AG10803 (cell line): Measurements from ENCODE around the gene ACKR2.

Experiments
- DNase-seq: peaks from one replicate; pipeline ENCODE4 v3.0.0; 2010; ENCODE audit warnings: low read depth
- H3K4me3 ChIP-seq: 2 replicates; pipeline ENCODE4 v1.5.1; 2011; ENCODE audit warnings: mild to moderate bottlenecking, low read length, control low read depth
- TF ChIP-seq, protein P1 (sequence below): conservative IDR thresholded peaks from 2 replicates; pipeline ENCODE4 v1.5.1; 2011; ENCODE audit warnings: mild to moderate bottlenecking, low read length, control low read depth, inconsistent platforms

ACKR2 gene, protein sequence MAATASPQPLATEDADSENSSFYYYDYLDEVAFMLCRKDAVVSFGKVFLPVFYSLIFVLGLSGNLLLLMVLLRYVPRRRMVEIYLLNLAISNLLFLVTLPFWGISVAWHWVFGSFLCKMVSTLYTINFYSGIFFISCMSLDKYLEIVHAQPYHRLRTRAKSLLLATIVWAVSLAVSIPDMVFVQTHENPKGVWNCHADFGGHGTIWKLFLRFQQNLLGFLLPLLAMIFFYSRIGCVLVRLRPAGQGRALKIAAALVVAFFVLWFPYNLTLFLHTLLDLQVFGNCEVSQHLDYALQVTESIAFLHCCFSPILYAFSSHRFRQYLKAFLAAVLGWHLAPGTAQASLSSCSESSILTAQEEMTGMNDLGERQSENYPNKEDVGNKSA

DNA sequence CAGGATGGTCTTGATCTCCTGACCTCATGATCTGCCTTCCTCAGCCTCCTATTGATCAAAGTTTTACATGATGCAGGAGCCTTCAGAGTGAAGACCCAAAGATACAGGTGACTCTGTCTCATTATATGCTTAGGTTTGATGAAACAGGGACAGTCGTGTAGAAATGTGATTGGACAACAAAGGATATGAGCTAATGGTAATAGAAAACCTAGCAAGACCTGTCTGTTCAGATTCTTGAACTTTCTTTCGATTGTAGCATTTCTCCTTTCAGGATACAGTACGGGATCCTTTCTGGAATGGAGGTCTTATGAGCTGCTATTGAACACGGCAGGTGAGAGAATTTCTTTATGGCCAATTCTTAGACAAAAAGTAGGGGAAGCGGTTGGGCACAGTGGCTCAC, at the start of gene ACKR2:
Gene ACKR2, plus strand, starts transcription at position 244 of the 400 bp plus-strand sequence. CDS start 55,058 bp downstream, outside the sequence.
- no peak for DNase-seq
- H3K4me3 ChIP-seq: no peak within 1 kb of the TSS
- TF ChIP-seq, protein P1, sequence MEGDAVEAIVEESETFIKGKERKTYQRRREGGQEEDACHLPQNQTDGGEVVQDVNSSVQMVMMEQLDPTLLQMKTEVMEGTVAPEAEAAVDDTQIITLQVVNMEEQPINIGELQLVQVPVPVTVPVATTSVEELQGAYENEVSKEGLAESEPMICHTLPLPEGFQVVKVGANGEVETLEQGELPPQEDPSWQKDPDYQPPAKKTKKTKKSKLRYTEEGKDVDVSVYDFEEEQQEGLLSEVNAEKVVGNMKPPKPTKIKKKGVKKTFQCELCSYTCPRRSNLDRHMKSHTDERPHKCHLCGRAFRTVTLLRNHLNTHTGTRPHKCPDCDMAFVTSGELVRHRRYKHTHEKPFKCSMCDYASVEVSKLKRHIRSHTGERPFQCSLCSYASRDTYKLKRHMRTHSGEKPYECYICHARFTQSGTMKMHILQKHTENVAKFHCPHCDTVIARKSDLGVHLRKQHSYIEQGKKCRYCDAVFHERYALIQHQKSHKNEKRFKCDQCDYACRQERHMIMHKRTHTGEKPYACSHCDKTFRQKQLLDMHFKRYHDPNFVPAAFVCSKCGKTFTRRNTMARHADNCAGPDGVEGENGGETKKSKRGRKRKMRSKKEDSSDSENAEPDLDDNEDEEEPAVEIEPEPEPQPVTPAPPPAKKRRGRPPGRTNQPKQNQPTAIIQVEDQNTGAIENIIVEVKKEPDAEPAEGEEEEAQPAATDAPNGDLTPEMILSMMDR: no peak

DNA sequence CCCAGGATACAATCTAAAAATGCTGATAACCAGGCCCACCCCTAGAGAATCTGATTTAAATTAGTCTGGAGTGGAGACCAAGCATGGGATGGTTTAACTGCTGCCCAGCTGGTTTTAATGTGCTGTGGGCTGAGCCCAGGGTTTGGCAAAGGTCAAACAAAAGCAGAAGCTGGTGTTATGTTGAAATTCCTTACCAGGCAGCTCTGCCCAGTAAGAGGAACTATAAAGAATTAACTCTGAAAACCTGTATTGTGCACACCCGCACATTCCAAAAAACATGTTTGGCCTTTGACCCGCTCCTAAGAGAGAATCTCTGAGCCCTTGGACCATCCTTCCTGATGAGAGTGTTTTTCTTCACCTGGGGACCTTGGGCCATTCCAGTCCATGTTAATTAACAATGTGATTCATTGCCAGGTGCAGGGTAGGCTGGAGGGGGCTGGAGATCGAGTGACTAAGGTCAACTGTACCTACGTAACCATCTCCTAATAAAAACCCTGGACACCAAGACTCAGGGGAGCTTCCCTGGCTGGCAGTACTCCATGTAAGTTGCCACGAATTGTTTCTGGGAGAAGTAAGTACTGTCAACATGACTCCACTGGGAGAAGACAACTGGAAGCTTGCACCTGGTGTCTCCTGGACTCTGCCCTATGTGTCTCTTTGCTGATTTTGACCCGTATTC, 47.1 kb upstream of the ACKR2 start:
- TF ChIP-seq, protein P1: no peak

DNA sequence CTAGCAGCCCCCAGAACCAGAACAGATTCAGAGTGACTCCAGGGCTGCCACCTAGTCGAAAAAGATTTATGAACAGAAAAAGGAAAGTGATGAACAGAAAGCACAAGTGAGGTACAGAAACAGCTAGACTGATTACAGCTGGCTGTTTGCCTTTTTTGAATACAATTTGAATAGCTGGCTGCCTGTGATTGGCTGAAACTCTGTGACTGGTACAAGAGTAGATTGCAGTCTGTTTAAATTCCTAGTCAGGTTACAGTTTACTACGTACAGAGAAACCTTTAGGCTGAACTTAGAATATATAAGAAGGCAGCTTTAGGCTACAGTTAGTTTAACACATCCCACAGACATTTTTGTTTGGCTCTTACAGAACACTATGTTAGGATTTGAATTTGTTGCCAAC, 46.2 kb upstream of the ACKR2 start:
- TF ChIP-seq, protein P1: no peak
- DNase-seq: no peak
- H3K4me3 ChIP-seq: no peak overlapping the region

More for the DNA sequence above, 47.1 kb upstream of the ACKR2 start:
- H3K4me3 ChIP-seq: no peak overlapping the region
- peak; percentile 55 for DNase-seq

DNA sequence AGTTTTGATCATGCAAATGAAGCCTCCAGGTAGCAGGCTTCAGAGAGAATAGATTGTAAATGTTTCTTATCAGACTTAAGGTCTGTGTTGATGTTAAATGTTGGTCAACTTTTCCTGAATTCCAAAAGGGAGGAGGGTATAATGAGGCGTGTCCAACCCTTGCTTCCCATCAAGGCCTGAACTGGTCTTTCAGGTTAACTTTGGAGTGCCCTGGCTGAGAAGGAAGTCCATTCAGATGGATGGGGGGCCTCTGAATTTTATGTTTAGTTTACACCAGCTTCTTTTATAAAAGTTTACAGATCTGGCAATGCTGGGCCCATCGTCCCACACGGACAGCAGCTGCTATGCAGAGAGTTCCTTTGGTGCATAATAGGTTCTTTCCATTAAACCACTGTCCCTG, 45.1 kb upstream of the ACKR2 start:
- H3K4me3 ChIP-seq: no peak overlapping the region
- DNase-seq: no peak
- TF ChIP-seq, protein P1: no peak

DNA sequence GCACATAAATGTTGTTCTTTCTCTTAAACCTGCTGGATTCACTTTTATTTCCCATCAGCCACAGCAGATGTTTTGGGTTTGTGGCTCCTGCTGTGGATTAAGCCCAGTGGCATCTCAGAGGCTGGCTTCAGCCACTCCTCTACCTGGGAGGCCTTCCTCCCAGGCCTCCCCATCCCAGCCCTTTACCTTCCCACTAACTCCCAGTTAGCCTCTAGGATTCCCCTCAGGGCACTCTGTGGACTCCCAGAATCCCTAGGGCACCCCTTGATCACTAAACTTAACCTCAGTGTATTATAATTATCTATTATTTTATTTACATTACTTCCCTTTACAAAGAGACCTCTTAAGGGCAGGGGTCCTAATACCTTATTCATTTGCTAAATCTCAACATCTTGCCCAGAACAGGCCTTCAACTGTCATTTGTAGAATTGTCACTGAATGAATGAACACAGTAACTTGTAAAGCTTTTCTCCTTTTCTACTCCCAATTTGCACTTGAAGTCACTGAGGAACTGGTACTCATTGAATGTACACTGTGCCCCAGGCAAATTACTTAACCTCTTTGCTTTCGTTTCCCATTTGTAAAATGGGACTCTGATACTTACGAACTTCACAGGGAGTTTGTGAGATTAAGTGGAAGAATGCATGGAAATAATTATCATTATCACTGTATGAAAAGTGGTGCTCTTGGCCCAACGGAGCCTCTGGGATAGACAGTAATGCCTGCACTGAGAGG, 44.5 kb upstream of the ACKR2 start:
- TF ChIP-seq, protein P1: no peak
- no peak for DNase-seq
- no peak overlapping the region for H3K4me3 ChIP-seq

DNA sequence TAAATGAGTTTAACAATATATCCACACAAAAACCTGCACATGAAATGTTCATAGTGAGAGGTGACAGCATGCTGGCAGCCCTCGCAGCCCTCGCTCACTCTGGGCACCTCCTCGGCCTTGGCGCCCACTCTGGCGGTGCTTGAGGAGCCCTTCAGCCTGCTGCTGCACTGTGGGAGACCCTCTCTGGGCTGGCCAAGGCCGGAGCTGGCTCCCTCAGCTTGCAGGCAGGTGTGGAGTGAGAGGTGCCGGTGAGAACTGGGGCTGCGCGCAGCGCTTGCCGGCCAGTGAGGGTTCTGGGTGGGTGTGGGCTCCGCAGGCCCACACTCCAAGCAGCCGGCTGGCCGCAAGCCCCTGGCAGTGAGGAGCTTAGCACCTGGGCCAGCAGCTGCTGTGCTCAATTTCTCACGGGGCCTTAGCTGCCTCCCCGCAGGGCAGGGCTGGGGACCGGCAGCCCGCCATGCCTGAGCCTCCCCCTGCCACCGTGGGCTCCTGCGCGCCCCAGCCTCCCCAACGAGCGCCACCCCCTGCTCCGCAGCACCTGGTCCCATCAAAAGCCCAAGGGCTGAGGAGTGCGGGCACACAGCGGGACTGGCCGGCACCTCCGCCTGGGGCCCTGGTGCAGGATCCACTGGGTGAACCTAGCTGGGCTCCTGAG, 39.6 kb upstream of the ACKR2 start:
- no peak for DNase-seq
- TF ChIP-seq, protein P1: no peak
- no peak overlapping the region for H3K4me3 ChIP-seq
